Duodenal mucosa (tissue), 2 donors: ENCODE measurements around the gene RNF144B.

Experiments used
- H3K27ac ChIP-seq: one replicate; pipeline ENCODE4 v1.7.0; 2013; ENCODE audit warnings: low read depth, low read length
- H3K27me3 ChIP-seq, 2 donors: one replicate each; pipeline ENCODE4 v1.7.0; 2013; ENCODE audit warnings: low read length in 2 of 2, control low read depth in 1 of 2; ENCODE audit not compliant: insufficient read depth in 2 of 2, control insufficient read depth in 1 of 2
- H3K36me3 ChIP-seq, 2 donors: one replicate each; pipeline ENCODE4 v1.7.0; 2013; ENCODE audit warnings: low read length in 2 of 2, control low read depth in 1 of 2; ENCODE audit not compliant: insufficient read depth in 2 of 2, control insufficient read depth in 1 of 2
- H3K4me1 ChIP-seq, 2 donors: one replicate each; pipeline ENCODE4 v1.7.0; 2013; ENCODE audit warnings: low read length in 2 of 2, control low read depth in 1 of 2; ENCODE audit not compliant: insufficient read depth in 2 of 2, control insufficient read depth in 1 of 2
- H3K4me3 ChIP-seq, 2 donors: one replicate each; pipeline ENCODE4 v1.7.0; 2013; ENCODE audit warnings: low read length in 2 of 2, low read depth in 1 of 2
- H3K9ac ChIP-seq, 2 donors: one replicate each; pipeline ENCODE4 v1.7.0; 2013; ENCODE audit warnings: low read length in 2 of 2, low read depth in 1 of 2
- H3K9me3 ChIP-seq, 2 donors: one replicate each; pipeline ENCODE4 v1.7.0; 2013; ENCODE audit warnings: low read length in 2 of 2, control low read depth in 1 of 2; ENCODE audit not compliant: control insufficient read depth in 1 of 2

The RNF144B gene

GRCh38 chr6:18415671-18416340, 28.7 kb downstream of the RNF144B start:
- no peaks in the 10 kb centered on the region for H3K27me3 ChIP-seq
- H3K9me3 ChIP-seq = no peaks in the 10 kb centered on the region
- no peak overlapping the region for H3K4me3 ChIP-seq
- H3K36me3 ChIP-seq = no peaks in the 10 kb centered on the region
- no peak overlapping the region for H3K27ac ChIP-seq
- H3K4me1 ChIP-seq = no peaks in the 10 kb centered on the region
- H3K9ac ChIP-seq = no peak overlapping the region

GRCh38 chr6:18416341-18416679, 29.2 kb downstream of the RNF144B start:
- Histone ChIP-seq H3K4me3 (no peak overlapping the region), H3K27ac (no peak overlapping the region)

GRCh38 chr6:18420328-18420727, 33.2 kb downstream of the RNF144B start:
- no peaks in the 10 kb centered on the region for H3K27me3 ChIP-seq
- no peaks in the 10 kb centered on the region for H3K9me3 ChIP-seq
- no peaks in the 10 kb centered on the region for H3K4me1 ChIP-seq
- H3K4me3 ChIP-seq = no peak overlapping the region
- H3K9ac ChIP-seq = no peak overlapping the region
- no peak overlapping the region for H3K27ac ChIP-seq
- no peaks in the 10 kb centered on the region for H3K36me3 ChIP-seq

More at GRCh38 chr6:18416341-18416679, 29.2 kb downstream of the RNF144B start:
- H3K27me3 ChIP-seq = no peaks in the 10 kb centered on the region
- H3K9ac ChIP-seq = no peak overlapping the region
- no peaks in the 10 kb centered on the region for H3K36me3 ChIP-seq
- H3K4me1 ChIP-seq = no peaks in the 10 kb centered on the region
- H3K9me3 ChIP-seq = no peaks in the 10 kb centered on the region

- H3K4me3 ChIP-seq = no peak overlapping the region
- no peak overlapping the region for H3K9ac ChIP-seq
- no peaks in the 10 kb centered on the region for H3K27me3 ChIP-seq
- H3K27ac ChIP-seq = no peak overlapping the region
- H3K4me1 ChIP-seq = peaks cover 0 to under 1% of the 10 kb centered on the region in 2 donors
- no peaks in the 10 kb centered on the region for H3K9me3 ChIP-seq
- H3K36me3 ChIP-seq = no peaks in the 10 kb centered on the region
Measured at GRCh38 chr6:18422136-18422535, 35.0 kb downstream of the RNF144B start.

GRCh38 chr6:18423426-18423825, 36.3 kb downstream of the RNF144B start:
- Histone ChIP-seq H3K4me1 (peaks cover 0 to 5% of the 10 kb centered on the region in 2 donors), H3K9ac (no peak overlapping the region), H3K36me3 (no peaks in the 10 kb centered on the region), H3K4me3 (no peak overlapping the region), H3K27ac (no peak overlapping the region), H3K27me3 (no peaks in the 10 kb centered on the region), H3K9me3 (no peaks in the 10 kb centered on the region)

GRCh38 chr6:18424201-18424600, 37.1 kb downstream of the RNF144B start:
- H3K9me3 ChIP-seq = no peaks in the 10 kb centered on the region
- H3K4me1 ChIP-seq = peaks cover 0 to 5% of the 10 kb centered on the region in 2 donors
- H3K9ac ChIP-seq = no peak overlapping the region
- no peaks in the 10 kb centered on the region for H3K36me3 ChIP-seq
- no peak overlapping the region for H3K4me3 ChIP-seq
- H3K27ac ChIP-seq = no peak overlapping the region
- no peaks in the 10 kb centered on the region for H3K27me3 ChIP-seq

GRCh38 chr6:18425218-18425617, 38.1 kb downstream of the RNF144B start:
- Histone ChIP-seq H3K4me3 (no peak overlapping the region), H3K36me3 (no peaks in the 10 kb centered on the region), H3K4me1 (peaks cover 0 to 5% of the 10 kb centered on the region in 2 donors), H3K27ac (no peak overlapping the region), H3K9me3 (no peaks in the 10 kb centered on the region), H3K27me3 (no peaks in the 10 kb centered on the region), H3K9ac (no peak overlapping the region)

GRCh38 chr6:18427296-18427695, 40.1 kb downstream of the RNF144B start:
- no peaks in the 10 kb centered on the region for H3K36me3 ChIP-seq
- no peak overlapping the region for H3K4me3 ChIP-seq
- no peaks in the 10 kb centered on the region for H3K9me3 ChIP-seq
- H3K9ac ChIP-seq = no peak overlapping the region
- H3K27me3 ChIP-seq = no peaks in the 10 kb centered on the region
- no peak overlapping the region for H3K27ac ChIP-seq
- peaks cover 0 to 5% of the 10 kb centered on the region in 2 donors for H3K4me1 ChIP-seq

GRCh38 chr6:18429655-18430297, 42.6 kb downstream of the RNF144B start:
- peaks cover 0 to 5% of the 10 kb centered on the region in 2 donors for H3K4me1 ChIP-seq
- no peak overlapping the region for H3K27ac ChIP-seq
- H3K4me3 ChIP-seq = no peak overlapping the region
- H3K36me3 ChIP-seq = no peaks in the 10 kb centered on the region
- no peaks in the 10 kb centered on the region for H3K9me3 ChIP-seq
- H3K9ac ChIP-seq = no peak overlapping the region
- no peaks in the 10 kb centered on the region for H3K27me3 ChIP-seq

- no peak overlapping the region for H3K4me3 ChIP-seq
- no peak overlapping the region for H3K9ac ChIP-seq
- peaks cover 0 to 5% of the 10 kb centered on the region in 2 donors for H3K4me1 ChIP-seq
- no peaks in the 10 kb centered on the region for H3K27me3 ChIP-seq
- no peak overlapping the region for H3K27ac ChIP-seq
- H3K9me3 ChIP-seq = no peaks in the 10 kb centered on the region
- no peaks in the 10 kb centered on the region for H3K36me3 ChIP-seq
Measured at GRCh38 chr6:18431581-18431980, 44.4 kb downstream of the RNF144B start.
